Measurements from ENCODE around the gene SCN8A. TPM values are rescaled to one million over a fixed set of nuclear protein-coding genes. Genes with fewer than 3 reads are reported as not detected.

The SCN8A gene
- total and polyA plus RNA-seq, 2 donors (not counting 3 experiments of a cell fraction or from before 2014, with no cell fraction given): 9.4 to 20.4 TPM

DNA sequence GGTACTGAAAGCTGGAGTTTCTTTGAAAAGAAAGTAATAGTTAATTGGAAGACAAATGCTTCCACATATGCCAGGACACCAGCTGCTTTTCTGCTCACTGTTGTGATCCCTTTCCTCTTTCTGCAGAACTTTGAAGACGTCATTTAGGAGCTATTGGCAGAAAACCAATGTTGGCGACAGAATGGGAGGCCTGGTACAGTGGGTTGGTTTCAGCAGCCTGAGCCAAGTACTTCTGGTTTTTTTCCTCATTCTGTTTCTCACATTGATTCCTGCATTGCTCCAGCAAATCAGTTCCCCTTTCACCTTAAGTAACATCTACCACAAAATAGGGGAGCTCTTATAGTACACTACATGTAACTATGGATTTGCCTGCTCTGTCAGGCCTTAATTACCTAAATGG, 160.6 kb downstream of the SCN8A start:
- no TSS peak for BruUV-seq (replicated peaks)
- no peak for TF ChIP-seq GATA2 (IDR thresholded peaks at IDR 0.05; ENCODE audit: insufficient read depth, insufficient read length, low read depth, low read length)
- no peak for TF ChIP-seq MYC (IDR thresholded peaks at IDR 0.05; ENCODE audit: low read depth, low read length)
- no peak for TF ChIP-seq EZH2 (IDR thresholded peaks at IDR 0.05; ENCODE audit: borderline replicate concordance, low read depth, low read length, severe bottlenecking)
- no peak for TF ChIP-seq FOS (IDR thresholded peaks at IDR 0.05; ENCODE audit: borderline replicate concordance, insufficient read depth, low read length)
- TF ChIP-seq, protein P1, sequence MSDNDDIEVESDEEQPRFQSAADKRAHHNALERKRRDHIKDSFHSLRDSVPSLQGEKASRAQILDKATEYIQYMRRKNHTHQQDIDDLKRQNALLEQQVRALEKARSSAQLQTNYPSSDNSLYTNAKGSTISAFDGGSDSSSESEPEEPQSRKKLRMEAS (IDR thresholded peaks at IDR 0.05; ENCODE audit: insufficient read depth, insufficient read length): no peak
- no peak for TF ChIP-seq POLR2A (IDR thresholded peaks at IDR 0.05; ENCODE audit: low read depth, low read length)
- no peak for TF ChIP-seq POLR2AphosphoS5 (IDR thresholded peaks at IDR 0.05; ENCODE audit: insufficient read depth, low read depth, low read length)
- no peak for TF ChIP-seq JUN (IDR thresholded peaks at IDR 0.05; ENCODE audit: borderline replicate concordance, insufficient read depth, insufficient read length, low read depth)
- TF ChIP-seq, protein P2, sequence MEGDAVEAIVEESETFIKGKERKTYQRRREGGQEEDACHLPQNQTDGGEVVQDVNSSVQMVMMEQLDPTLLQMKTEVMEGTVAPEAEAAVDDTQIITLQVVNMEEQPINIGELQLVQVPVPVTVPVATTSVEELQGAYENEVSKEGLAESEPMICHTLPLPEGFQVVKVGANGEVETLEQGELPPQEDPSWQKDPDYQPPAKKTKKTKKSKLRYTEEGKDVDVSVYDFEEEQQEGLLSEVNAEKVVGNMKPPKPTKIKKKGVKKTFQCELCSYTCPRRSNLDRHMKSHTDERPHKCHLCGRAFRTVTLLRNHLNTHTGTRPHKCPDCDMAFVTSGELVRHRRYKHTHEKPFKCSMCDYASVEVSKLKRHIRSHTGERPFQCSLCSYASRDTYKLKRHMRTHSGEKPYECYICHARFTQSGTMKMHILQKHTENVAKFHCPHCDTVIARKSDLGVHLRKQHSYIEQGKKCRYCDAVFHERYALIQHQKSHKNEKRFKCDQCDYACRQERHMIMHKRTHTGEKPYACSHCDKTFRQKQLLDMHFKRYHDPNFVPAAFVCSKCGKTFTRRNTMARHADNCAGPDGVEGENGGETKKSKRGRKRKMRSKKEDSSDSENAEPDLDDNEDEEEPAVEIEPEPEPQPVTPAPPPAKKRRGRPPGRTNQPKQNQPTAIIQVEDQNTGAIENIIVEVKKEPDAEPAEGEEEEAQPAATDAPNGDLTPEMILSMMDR (IDR thresholded peaks at IDR 0.05; ENCODE audit: extremely low read depth in 1 of 2, insufficient read depth in 1 of 2, low read depth in 1 of 2, low read length in 2 of 2): no peak
- intact Hi-C loops (cut with micrococcal nuclease) (loop anchor here (5.0 kb wide), 1 partner anchor 159 kb away; the partner anchor contains the start of gene SCN8A), dilution Hi-C loops (cut with MboI; ENCODE audit: extremely low pct_ligation_motif_present, low sequenced_read_pairs) (no loop called here)
- no peaks in the 10 kb centered on the region for H4K20me1 ChIP-seq (replicated peaks; ENCODE audit: control insufficient read depth, extremely low read depth, insufficient read depth, low read length)
- FAIRE-seq (no peak), DNase-seq (ENCODE audit: low read depth, low spot score) (peak; percentile 87)
- no peaks in the 10 kb centered on the region for H3K79me2 ChIP-seq (ENCODE audit: control insufficient read depth, insufficient read depth, low read length)
- no peaks in the 10 kb centered on the region for H3K9me1 ChIP-seq (replicated peaks; ENCODE audit: control insufficient read depth, extremely low read depth, insufficient read depth, low read length)
- no peak overlapping the region for H3K27ac ChIP-seq (ENCODE audit: insufficient read depth, low read depth, low read length)
- H3K4me2 ChIP-seq (ENCODE audit: insufficient read depth, low read length): no peak overlapping the region
- H3K4me1 ChIP-seq (ENCODE audit: control insufficient read depth, extremely low read depth, insufficient read depth, low read length): peaks cover 27% of the 10 kb centered on the region
- H3K4me3 ChIP-seq (replicated peaks in 1 of 3; ENCODE audit: insufficient read depth in 1 of 3, low read depth in 1 of 3, low read length in 3 of 3): no peak overlapping the region
- H3K9ac ChIP-seq (replicated peaks; ENCODE audit: extremely low read depth, insufficient read depth, low read length): no peak overlapping the region
- H3K36me3 ChIP-seq (ENCODE audit: control insufficient read depth in 2 of 2, extremely low read depth in 1 of 2, insufficient read depth in 2 of 2, low read length in 2 of 2): peaks cover 0 to 2% of the 10 kb centered on the region in 2 experiments
- ChIA-PET POLR2A (no interaction called here), CTCF (interaction anchor here (1.2 kb wide), 1 partner anchor 12 kb away, joined by 3 read pairs; no protein-coding TSS in a partner anchor)
- H3K9me3 ChIP-seq (replicated peaks; ENCODE audit: control insufficient read depth, insufficient read depth, low read length): no peaks in the 10 kb centered on the region
- no peak overlapping the region for H2AFZ ChIP-seq (ENCODE audit: low read depth, low read length)
- H3K27me3 ChIP-seq (ENCODE audit: control insufficient read depth in 2 of 2, insufficient read depth in 2 of 2, low read length in 2 of 2): no peaks in the 10 kb centered on the region

Measured in endothelial cell of umbilical vein (primary cell).